Middle frontal gyrus (tissue), 1 donor: Measurements from ENCODE around the gene ELP5.
A peak's percentile ranks its signal among the peaks of the same experiment; 100 is the strongest.

ENCODE experiments used
- DNase-seq: peaks from one replicate; pipeline ENCODE4 v3.0.0-alpha.2; 2015; ENCODE audit warnings: low spot score; ENCODE audit errors: extremely low spot score

Gene ELP5

GRCh38 chr17:7218758-7219157, 33.3 kb upstream of the ELP5 start:
- DNase-seq = no peak

- no peak for DNase-seq
Observed at GRCh38 chr17:7219229-7219811, 32.7 kb upstream of the ELP5 start.

- peak; percentile 88 for DNase-seq
Observed at GRCh38 chr17:7219812-7220592, 32.0 kb upstream of the ELP5 start, which contains the start of the genes ACADVL and DLG4. ACADVL (plus strand) TSS chr17:7219938; CDS start chr17:7219985, 47 bp downstream. DLG4 (minus strand) TSS chr17:7219836.

- no peak for DNase-seq
Observed at GRCh38 chr17:7220593-7221277, 31.3 kb upstream of the ELP5 start.

- no peak for DNase-seq
Observed at GRCh38 chr17:7221278-7222092, 30.5 kb upstream of the ELP5 start.

- DNase-seq = no peak
Observed at GRCh38 chr17:7222093-7222971, 29.7 kb upstream of the ELP5 start.

- no peak for DNase-seq
Observed at GRCh38 chr17:7222972-7223292, 29.1 kb upstream of the ELP5 start.

GRCh38 chr17:7223375-7223774, 28.6 kb upstream of the ELP5 start:
- DNase-seq = no peak

- DNase-seq = no peak
Observed at GRCh38 chr17:7224110-7224509, 27.9 kb upstream of the ELP5 start.

- DNase-seq = no peak
Observed at GRCh38 chr17:7224661-7225111, 27.3 kb upstream of the ELP5 start.

GRCh38 chr17:7225711-7226331, 26.2 kb upstream of the ELP5 start:
- DNase-seq = no peak

GRCh38 chr17:7226721-7227710, 25.0 kb upstream of the ELP5 start:
- DNase-seq = no peak

GRCh38 chr17:7228920-7229319, 23.1 kb upstream of the ELP5 start:
- DNase-seq = no peak

GRCh38 chr17:7229504-7229903, 22.5 kb upstream of the ELP5 start:
- no peak for DNase-seq

- DNase-seq = no peak
Observed at GRCh38 chr17:7232114-7232513, 19.9 kb upstream of the ELP5 start.

GRCh38 chr17:7233701-7234082, 18.3 kb upstream of the ELP5 start:
- no peak for DNase-seq

GRCh38 chr17:7234083-7234951, 17.7 kb upstream of the ELP5 start, which contains the start of gene DVL2:
DVL2 (minus strand) TSS chr17:7234517; CDS start chr17:7234262, 255 bp downstream.
- DNase-seq = peak; percentile 88
